B cell (primary cell): ENCODE results near the gene MRPL19. TPM values are rescaled to one million over a fixed set of nuclear protein-coding genes. Genes with fewer than 3 reads are reported as not detected.
A peak's percentile ranks its signal among the peaks of the same experiment; 100 is the strongest.

Source experiments
- ATAC-seq: fragments of 200-7000 bp; cut with Tn5 transposase; one replicate; pipeline ENCODE4 v1.10.0; 2021; ENCODE audit warnings: low read depth, mild to moderate bottlenecking, moderate number of reproducible peaks, moderate library complexity
- CTCF ChIA-PET: fragments of 350-600 bp; sonication (Branson Sonifier 250); formaldehyde crosslinking; loops from one replicate; lab custom pipeline; 2021; ENCODE audit warnings: antibody characterized with exemption, inconsistent platforms; lab: Charles Lee
- POLR2A ChIA-PET: fragments of 350-600 bp; sonication (Branson Sonifier 250); formaldehyde crosslinking; loops from one replicate; lab custom pipeline; 2021; ENCODE audit warnings: antibody characterized with exemption; lab: Charles Lee
- DNase-seq: peaks from one replicate; pipeline ENCODE4 v3.0.0; 2013
- H2AFZ ChIP-seq: 2 replicates; pipeline ENCODE4 v1.6.1; 2012; ENCODE audit warnings: mild to moderate bottlenecking, low read depth, low read length; ENCODE audit not compliant: insufficient read depth, poor library complexity, severe bottlenecking
- H3K27ac ChIP-seq, 2 donors: 1 replicate in 1 of 2; 2 replicates in 1 of 2; pipeline ENCODE4 v1.5.1; 2012 to 2013; ENCODE audit warnings: low read length in 2 of 2, mild to moderate bottlenecking in 2 of 2, moderate library complexity in 1 of 2
- H3K27me3 ChIP-seq, 4 experiments: fragments of 200-600 bp in 1 of 4; sonication (generic) in 1 of 4; replicated peaks in 1 of 4; 1 replicate in 2 of 4; 2 replicates in 2 of 4; pipeline versions ENCODE4 v1.6.1 to v1.7.0; 2013 to 2016; ENCODE audit warnings: low read length in 3 of 4, mild to moderate bottlenecking in 2 of 4, mixed read lengths in 1 of 4, moderate library complexity in 1 of 4; ENCODE audit not compliant: insufficient read depth in 4 of 4, control insufficient read depth in 3 of 4; ENCODE audit errors: control extremely low read depth in 1 of 4
- H3K36me3 ChIP-seq, 2 experiments: replicated peaks in 1 of 2; 1 replicate in 1 of 2; 2 replicates in 1 of 2; pipeline versions ENCODE4 v1.6.1 to v1.7.1; 2013; ENCODE audit warnings: low read length in 1 of 2; ENCODE audit not compliant: insufficient read depth in 2 of 2, control insufficient read depth in 1 of 2; ENCODE audit errors: control extremely low read depth in 1 of 2, extremely low read depth in 1 of 2
- H3K4me1 ChIP-seq, 2 donors: fragments of 200-600 bp in 1 of 2; sonication (generic) in 1 of 2; 1 replicate in 1 of 2; 2 replicates in 1 of 2; pipeline versions ENCODE4 v1.5.1 to v1.6.1; 2013 to 2017; ENCODE audit warnings: low read length in 2 of 2; ENCODE audit not compliant: control insufficient read depth in 2 of 2, insufficient read depth in 2 of 2
- H3K4me2 ChIP-seq: replicated peaks from 2 replicates; pipeline ENCODE3; 2012; ENCODE audit warnings: mild to moderate bottlenecking, low read depth, low read length; ENCODE audit not compliant: poor library complexity, severe bottlenecking
- H3K4me3 ChIP-seq, 5 experiments: fragments of 200-600 bp in 1 of 5; sonication (generic) in 1 of 5; 1 replicate in 3 of 5; 2 replicates in 2 of 5; pipeline versions ENCODE4 v1.5.1 to v1.7.0; 2011 to 2016; ENCODE audit warnings: low read length in 4 of 5, mild to moderate bottlenecking in 4 of 5, low read depth in 2 of 5, control low read depth in 1 of 5, moderate library complexity in 1 of 5; ENCODE audit not compliant: insufficient read depth in 1 of 5; ENCODE audit errors: control extremely low read depth in 1 of 5, extremely low read depth in 1 of 5
- H3K79me2 ChIP-seq: fragments of 200-600 bp; sonication (generic); one replicate; pipeline ENCODE4 v1.6.0; 2016; ENCODE audit warnings: low read length; ENCODE audit not compliant: control insufficient read depth, insufficient read depth
- H3K9ac ChIP-seq: fragments of 200-600 bp; sonication (generic); 2 replicates; pipeline ENCODE4 v1.6.1; 2017; ENCODE audit warnings: mild to moderate bottlenecking, low read length, moderate library complexity
- H3K9me3 ChIP-seq, 3 donors: one replicate each; pipeline versions ENCODE4 v1.6.1 to v1.7.1; 2013; ENCODE audit warnings: low read length in 2 of 3; ENCODE audit not compliant: control insufficient read depth in 2 of 3, insufficient read depth in 1 of 3; ENCODE audit errors: control extremely low read depth in 1 of 3
- H4K20me1 ChIP-seq: 2 replicates; pipeline ENCODE4 v1.6.0; 2012; ENCODE audit warnings: mild to moderate bottlenecking, low read length; ENCODE audit not compliant: insufficient read depth, control insufficient read depth, poor library complexity, severe bottlenecking
- H3K27ac Mint-ChIP-seq: one replicate; pipeline ENCODE4 v1.8.0; 2021; ENCODE audit warnings: mixed read lengths
- H3K27me3 Mint-ChIP-seq: one replicate; pipeline ENCODE4 v1.8.0; 2021; ENCODE audit warnings: mixed read lengths
- H3K4me1 Mint-ChIP-seq: one replicate; pipeline ENCODE4 v1.8.0; 2021; ENCODE audit warnings: mixed read lengths
- H3K4me3 Mint-ChIP-seq: one replicate; pipeline ENCODE4 v1.8.0; 2021; ENCODE audit warnings: mixed read lengths
- H3K9me3 Mint-ChIP-seq: one replicate; pipeline ENCODE4 v1.8.0; 2022; ENCODE audit warnings: mixed read lengths; ENCODE audit not compliant: insufficient read depth
- CTCF ChIP-seq: fragments of 200-600 bp; IDR thresholded peaks from one replicate; pipeline ENCODE4 v1.8.0; 2022; ENCODE audit warnings: antibody characterized with exemption, mild to moderate bottlenecking
- EZH2 ChIP-seq: IDR thresholded peaks from 2 replicates; pipeline ENCODE4 v1.6.1; 2012; ENCODE audit warnings: borderline replicate concordance, low read depth, mild to moderate bottlenecking, moderate library complexity, low read length; ENCODE audit not compliant: insufficient read depth, poor library complexity, severe bottlenecking
- WGBS: methylation state at CpG from one replicate; pipeline ENCODE4 v1.1.5; 2013; ENCODE audit warnings: missing lambda C conversion rate; ENCODE audit not compliant: insufficient coverage; 5-methylcytosine and 5-hydroxymethylcytosine counted together
- intact Hi-C: fragments of 100-400 bp; cut with micrococcal nuclease; formaldehyde crosslinking; loops from one replicate; pipeline ENCODE4 v1.10.0; 2022
- polyA plus RNA-seq: library from polyadenylated mRNA; depleted of rRNA; stranded (reverse); fragments of >200 nt; gene quantifications from 2 replicates; pipeline ENCODE4 v1.2.3, GENCODE V29; 2012
- total RNA-seq, 2 donors: library from RNA; stranded (reverse); fragments of 120-200 nt in 1 of 2; gene quantifications; 1 replicate in 1 of 2; 2 replicates in 1 of 2; pipeline versions ENCODE4 v1.2.3 to v1.2.4, GENCODE V29; 2013 to 2022

The MRPL19 gene
- total and polyA plus RNA-seq, 2 donors (not counting 1 experiment from before 2014, with no cell fraction given) = 3.4 to 28.4 TPM

GRCh38 chr2:75608684-75609333 lies 37.8 kb upstream of the MRPL19 start:
- Histone ChIP-seq H4K20me1 (no peaks in the 10 kb centered on the region), H3K27ac (no peak overlapping the region), H3K36me3 (no peaks in the 10 kb centered on the region), H3K4me2 (peak overlapping the region; percentile 46), H3K4me1 (peaks cover 4% of the 10 kb centered on the region in 2 donors), H3K9me3 (peaks cover 0 to 6% (median 0%) of the 10 kb centered on the region in 3 donors), H3K27me3 (peaks cover 0 to 40% (median 14%) of the 10 kb centered on the region in 4 experiments), H3K79me2 (no peaks in the 10 kb centered on the region), H3K9ac (no peak overlapping the region), H2AFZ (no peak overlapping the region), H3K4me3 (no peak overlapping the region)
- no peaks in the 10 kb centered on the region for H3K9me3 Mint-ChIP-seq
- CTCF ChIA-PET = interaction anchor here (0.6 to 2.4 kb wide), 21 partner anchors 10 to 690 kb away, joined by 3 to 16 read pairs (median 5); partner anchors contain the start of gene TACR1
- POLR2A ChIA-PET = no interaction called here
- no peak for TF ChIP-seq EZH2
- TF ChIP-seq CTCF = peak; percentile 90
- H3K4me1 Mint-ChIP-seq = peaks cover 7% of the 10 kb centered on the region
- ATAC-seq (peak; percentile 82), DNase-seq (peak; percentile 65)
- H3K27ac Mint-ChIP-seq = no peak overlapping the region
- intact Hi-C loops = loop anchor here (1.0 to 10.0 kb wide), 4 partner anchors 404 to 689 kb away; no protein-coding TSS in a partner anchor
- peaks cover 60% of the 10 kb centered on the region for H3K27me3 Mint-ChIP-seq
- H3K4me3 Mint-ChIP-seq = no peak overlapping the region
- 17% methylated on average over 25 of the region's 25 CpGs for WGBS

- CTCF ChIA-PET = interaction anchor here (0.6 to 2.4 kb wide), 14 partner anchors 12 to 690 kb away, joined by 3 to 16 read pairs (median 4); partner anchors contain the start of gene TACR1
- no peak overlapping the region for H3K4me3 Mint-ChIP-seq
Observed at GRCh38 chr2:75609334-75609689, 37.3 kb upstream of the MRPL19 start.

More at GRCh38 chr2:75609334-75609689, 37.3 kb upstream of the MRPL19 start:
- intact Hi-C loops = loop anchor here (1.0 to 10.0 kb wide), 4 partner anchors 405 to 689 kb away; no protein-coding TSS in a partner anchor
- Histone ChIP-seq H3K79me2 (no peaks in the 10 kb centered on the region), H3K4me3 (no peak overlapping the region), H3K36me3 (no peaks in the 10 kb centered on the region), H3K9me3 (peaks cover 0 to 6% (median 0%) of the 10 kb centered on the region in 3 donors), H3K27me3 (peaks cover 0 to 40% (median 14%) of the 10 kb centered on the region in 4 experiments), H4K20me1 (no peaks in the 10 kb centered on the region), H3K27ac (no peak overlapping the region), H3K9ac (no peak overlapping the region), H3K4me1 (peaks cover 4% of the 10 kb centered on the region in 2 donors), H2AFZ (no peak overlapping the region), H3K4me2 (peak overlapping the region; percentile 46)
- POLR2A ChIA-PET = no interaction called here
- Mint-ChIP-seq H3K4me1 (peaks cover 7% of the 10 kb centered on the region), H3K27me3 (peaks cover 60% of the 10 kb centered on the region), H3K9me3 (no peaks in the 10 kb centered on the region), H3K27ac (no peak overlapping the region)
- TF ChIP-seq EZH2 (no peak), CTCF (peak; percentile 28)
- no peak for DNase-seq
- no peak for ATAC-seq
- 60% methylated on average over 1 of the region's 5 CpGs for WGBS
